ENCODE data around the gene ADARB1.
A peak's percentile ranks its signal among the peaks of the same experiment; 100 is the strongest.
"Not testable (repeated sequence)": the region's sequence is repeated elsewhere in the genome, so short reads cannot be mapped to it uniquely, and the experiment has no call there.

Gene ADARB1

GRCh38 chr21:45135122-45135521 lies 60.7 kb downstream of the ADARB1 start:
- DNase-seq (ENCODE audit: low read depth) = no peak
- peak overlapping the region; percentile 33 for H3K9ac ChIP-seq (ENCODE audit: low read length)
- H3K36me3 ChIP-seq (ENCODE audit: control insufficient read depth, insufficient read depth, low read length, severe bottlenecking) = no peaks in the 10 kb centered on the region

GRCh38 chr21:45135868-45136267 lies 61.5 kb downstream of the ADARB1 start:
- Histone ChIP-seq H3K4me3 (ENCODE audit: low read length) (no peak overlapping the region), H3K9ac (ENCODE audit: low read length) (peak overlapping the region; percentile 45), H3K27me3 (replicated peaks; ENCODE audit: control insufficient read depth, insufficient read depth, low read length) (no peaks in the 10 kb centered on the region), H3K4me1 (ENCODE audit: control insufficient read depth, insufficient read depth, low read length) (peaks cover 46% of the 10 kb centered on the region), H3K9me3 (ENCODE audit: control insufficient read depth, low read length) (no peaks in the 10 kb centered on the region), H3K36me3 (ENCODE audit: control insufficient read depth, insufficient read depth, low read length, severe bottlenecking) (no peaks in the 10 kb centered on the region)
- no peak for DNase-seq (ENCODE audit: low read depth)

More at GRCh38 chr21:45135122-45135521, 60.7 kb downstream of the ADARB1 start:
- H3K27me3 ChIP-seq (replicated peaks; ENCODE audit: control insufficient read depth, insufficient read depth, low read length) = no peaks in the 10 kb centered on the region
- H3K4me1 ChIP-seq (ENCODE audit: control insufficient read depth, insufficient read depth, low read length) = peaks cover 50% of the 10 kb centered on the region
- H3K9me3 ChIP-seq (ENCODE audit: control insufficient read depth, low read length) = no peaks in the 10 kb centered on the region
- H3K4me3 ChIP-seq (ENCODE audit: low read length) = no peak overlapping the region

GRCh38 chr21:45136500-45136899 lies 62.1 kb downstream of the ADARB1 start:
- Histone ChIP-seq H3K9me3 (ENCODE audit: control insufficient read depth, low read length) (no peaks in the 10 kb centered on the region), H3K36me3 (ENCODE audit: control insufficient read depth, insufficient read depth, low read length, severe bottlenecking) (no peaks in the 10 kb centered on the region), H3K4me3 (ENCODE audit: low read length) (no peak overlapping the region), H3K27me3 (replicated peaks; ENCODE audit: control insufficient read depth, insufficient read depth, low read length) (no peaks in the 10 kb centered on the region), H3K9ac (ENCODE audit: low read length) (peak overlapping the region; percentile 45), H3K4me1 (ENCODE audit: control insufficient read depth, insufficient read depth, low read length) (peaks cover 39% of the 10 kb centered on the region)
- no peak for DNase-seq (ENCODE audit: low read depth)

GRCh38 chr21:45136927-45137611 lies 62.7 kb downstream of the ADARB1 start:
- DNase-seq (ENCODE audit: low read depth) = peak; percentile 94
- no peak overlapping the region for H3K4me3 ChIP-seq (ENCODE audit: low read length)
- no peaks in the 10 kb centered on the region for H3K36me3 ChIP-seq (ENCODE audit: control insufficient read depth, insufficient read depth, low read length, severe bottlenecking)
- peaks cover 36% of the 10 kb centered on the region for H3K4me1 ChIP-seq (ENCODE audit: control insufficient read depth, insufficient read depth, low read length)
- H3K27me3 ChIP-seq (replicated peaks; ENCODE audit: control insufficient read depth, insufficient read depth, low read length) = no peaks in the 10 kb centered on the region
- no peaks in the 10 kb centered on the region for H3K9me3 ChIP-seq (ENCODE audit: control insufficient read depth, low read length)
- H3K9ac ChIP-seq (ENCODE audit: low read length) = peak overlapping the region; percentile 45

GRCh38 chr21:45137612-45137937 lies 63.2 kb downstream of the ADARB1 start:
- Histone ChIP-seq H3K27me3 (replicated peaks; ENCODE audit: control insufficient read depth, insufficient read depth, low read length) (no peaks in the 10 kb centered on the region), H3K36me3 (ENCODE audit: control insufficient read depth, insufficient read depth, low read length, severe bottlenecking) (no peaks in the 10 kb centered on the region), H3K4me1 (ENCODE audit: control insufficient read depth, insufficient read depth, low read length) (peaks cover 41% of the 10 kb centered on the region), H3K9ac (ENCODE audit: low read length) (peak overlapping the region; percentile 3), H3K4me3 (ENCODE audit: low read length) (no peak overlapping the region), H3K9me3 (ENCODE audit: control insufficient read depth, low read length) (no peaks in the 10 kb centered on the region)
- DNase-seq (ENCODE audit: low read depth) = no peak

- Histone ChIP-seq H3K4me3 (ENCODE audit: low read length) (no peak overlapping the region), H3K36me3 (ENCODE audit: control insufficient read depth, insufficient read depth, low read length, severe bottlenecking) (peaks cover 4% of the 10 kb centered on the region), H3K9me3 (ENCODE audit: control insufficient read depth, low read length) (no peaks in the 10 kb centered on the region), H3K27me3 (replicated peaks; ENCODE audit: control insufficient read depth, insufficient read depth, low read length) (no peaks in the 10 kb centered on the region), H3K4me1 (ENCODE audit: control insufficient read depth, insufficient read depth, low read length) (peaks cover 47% of the 10 kb centered on the region), H3K9ac (ENCODE audit: low read length) (peak overlapping the region; percentile 7)
- DNase-seq (ENCODE audit: low read depth) = peak; percentile 82
These were observed 64.0 kb downstream of the ADARB1 start for GRCh38 chr21:45138199-45139002.

GRCh38 chr21:45139003-45139360 lies 64.6 kb downstream of the ADARB1 start:
- H3K9ac ChIP-seq (ENCODE audit: low read length); H3K27me3 ChIP-seq (replicated peaks; ENCODE audit: control insufficient read depth, insufficient read depth, low read length); H3K36me3 ChIP-seq (ENCODE audit: control insufficient read depth, insufficient read depth, low read length, severe bottlenecking); H3K9me3 ChIP-seq (ENCODE audit: control insufficient read depth, low read length); DNase-seq (ENCODE audit: low read depth); H3K4me3 ChIP-seq (ENCODE audit: low read length): not testable (repeated sequence)
- peaks cover 47% of the 10 kb centered on the region for H3K4me1 ChIP-seq (ENCODE audit: control insufficient read depth, insufficient read depth, low read length)

GRCh38 chr21:45139473-45139872 lies 65.1 kb downstream of the ADARB1 start:
- no peak overlapping the region for H3K4me3 ChIP-seq (ENCODE audit: low read length)
- H3K27me3 ChIP-seq (replicated peaks; ENCODE audit: control insufficient read depth, insufficient read depth, low read length) = no peaks in the 10 kb centered on the region
- no peak overlapping the region for H3K9ac ChIP-seq (ENCODE audit: low read length)
- DNase-seq (ENCODE audit: low read depth) = no peak
- H3K9me3 ChIP-seq (ENCODE audit: control insufficient read depth, low read length) = no peaks in the 10 kb centered on the region
- peaks cover 47% of the 10 kb centered on the region for H3K4me1 ChIP-seq (ENCODE audit: control insufficient read depth, insufficient read depth, low read length)
- peaks cover 6% of the 10 kb centered on the region for H3K36me3 ChIP-seq (ENCODE audit: control insufficient read depth, insufficient read depth, low read length, severe bottlenecking)

- Histone ChIP-seq H3K9me3 (ENCODE audit: control insufficient read depth, low read length) (no peaks in the 10 kb centered on the region), H3K36me3 (ENCODE audit: control insufficient read depth, insufficient read depth, low read length, severe bottlenecking) (peaks cover 7% of the 10 kb centered on the region), H3K4me3 (ENCODE audit: low read length) (no peak overlapping the region), H3K27me3 (replicated peaks; ENCODE audit: control insufficient read depth, insufficient read depth, low read length) (no peaks in the 10 kb centered on the region), H3K9ac (ENCODE audit: low read length) (no peak overlapping the region), H3K4me1 (ENCODE audit: control insufficient read depth, insufficient read depth, low read length) (peaks cover 38% of the 10 kb centered on the region)
- DNase-seq (ENCODE audit: low read depth) = peak; percentile 94
These were observed 66.1 kb downstream of the ADARB1 start for GRCh38 chr21:45140346-45140940.

GRCh38 chr21:45140944-45141343 lies 66.6 kb downstream of the ADARB1 start:
- DNase-seq (ENCODE audit: low read depth); H3K9ac ChIP-seq (ENCODE audit: low read length); H3K4me3 ChIP-seq (ENCODE audit: low read length); H3K9me3 ChIP-seq (ENCODE audit: control insufficient read depth, low read length); H3K27me3 ChIP-seq (replicated peaks; ENCODE audit: control insufficient read depth, insufficient read depth, low read length): not testable (repeated sequence)
- H3K4me1 ChIP-seq (ENCODE audit: control insufficient read depth, insufficient read depth, low read length) = peaks cover 33% of the 10 kb centered on the region
- peaks cover 12% of the 10 kb centered on the region for H3K36me3 ChIP-seq (ENCODE audit: control insufficient read depth, insufficient read depth, low read length, severe bottlenecking)

GRCh38 chr21:45141507-45141906 lies 67.1 kb downstream of the ADARB1 start:
- H3K27me3 ChIP-seq (replicated peaks; ENCODE audit: control insufficient read depth, insufficient read depth, low read length) = no peaks in the 10 kb centered on the region
- DNase-seq (ENCODE audit: low read depth) = no peak
- H3K36me3 ChIP-seq (ENCODE audit: control insufficient read depth, insufficient read depth, low read length, severe bottlenecking) = peaks cover 13% of the 10 kb centered on the region
- H3K9me3 ChIP-seq (ENCODE audit: control insufficient read depth, low read length) = no peaks in the 10 kb centered on the region
- H3K4me1 ChIP-seq (ENCODE audit: control insufficient read depth, insufficient read depth, low read length) = peaks cover 27% of the 10 kb centered on the region
- H3K9ac ChIP-seq (ENCODE audit: low read length) = no peak overlapping the region
- no peak overlapping the region for H3K4me3 ChIP-seq (ENCODE audit: low read length)
